Neural progenitor cell (in vitro differentiated cells): Measurements from ENCODE around the gene PCLAF. TPM values are rescaled to one million over a fixed set of nuclear protein-coding genes. Genes with fewer than 3 reads are reported as not detected.
"Not testable (repeated sequence)": the region's sequence is repeated elsewhere in the genome, so short reads cannot be mapped to it uniquely, and the experiment has no call there.

Experiments
- DNase-seq: peaks from one replicate; pipeline ENCODE4 v3.0.0-alpha.2; 2016; ENCODE audit warnings: low spot score
- H2AFZ ChIP-seq: fragments of 200-600 bp; sonication (generic); replicated peaks from 2 replicates; pipeline ENCODE4 v1.6.1; 2016; ENCODE audit warnings: antibody characterized with exemption
- H3F3A ChIP-seq: fragments of 200-600 bp; sonication (generic); 2 replicates; pipeline ENCODE4 v1.6.1; 2016; ENCODE audit warnings: antibody characterized with exemption, low read depth
- H3K27ac ChIP-seq: fragments of 200-600 bp; sonication (generic); 2 replicates; pipeline ENCODE4 v1.5.1; 2016; ENCODE audit warnings: mild to moderate bottlenecking
- H3K27me3 ChIP-seq: fragments of 200-600 bp; sonication (generic); 2 replicates; pipeline ENCODE4 v1.6.1; 2016; ENCODE audit warnings: mild to moderate bottlenecking, moderate library complexity
- H3K36me3 ChIP-seq: fragments of 200-600 bp; sonication (generic); 2 replicates; pipeline ENCODE4 v1.5.1; 2016
- H3K4me1 ChIP-seq: fragments of 200-600 bp; sonication (generic); 2 replicates; pipeline ENCODE4 v1.6.1; 2016; ENCODE audit warnings: mixed run types
- H3K4me2 ChIP-seq: fragments of 200-600 bp; sonication (generic); 2 replicates; pipeline ENCODE4 v1.6.1; 2016
- H3K4me3 ChIP-seq: fragments of 200-600 bp; sonication (generic); 2 replicates; pipeline ENCODE4 v1.5.1; 2016
- H3K79me2 ChIP-seq: fragments of 200-600 bp; sonication (generic); 2 replicates; pipeline ENCODE4 v1.6.1; 2016; ENCODE audit warnings: low read depth
- H3K9ac ChIP-seq: fragments of 200-600 bp; sonication (generic); 2 replicates; pipeline ENCODE4 v1.6.1; 2016
- H3K9me3 ChIP-seq: fragments of 200-600 bp; sonication (generic); 2 replicates; pipeline ENCODE4 v1.5.1; 2016; ENCODE audit warnings: low read depth
- H4K20me1 ChIP-seq: fragments of 200-600 bp; sonication (generic); 2 replicates; pipeline ENCODE4 v1.6.1; 2016; ENCODE audit warnings: low read depth
- H3K27ac Mint-ChIP-seq: 3 replicates; pipeline ENCODE4 v1.8.0; 2021; ENCODE audit warnings: mixed read lengths
- H3K27me3 Mint-ChIP-seq: 2 replicates; pipeline ENCODE4 v1.8.0; 2022; ENCODE audit warnings: low read depth, mild to moderate bottlenecking, inconsistent platforms, moderate library complexity, mixed read lengths; ENCODE audit not compliant: insufficient read depth
- H3K36me3 Mint-ChIP-seq: 3 replicates; pipeline ENCODE4 v1.8.0; 2021; ENCODE audit warnings: mixed read lengths
- H3K4me1 Mint-ChIP-seq: 3 replicates; pipeline ENCODE4 v1.8.0; 2021; ENCODE audit warnings: mixed read lengths
- H3K4me3 Mint-ChIP-seq: 3 replicates; pipeline ENCODE4 v1.8.0; 2021; ENCODE audit warnings: mild to moderate bottlenecking, moderate library complexity, mixed read lengths
- H3K9me3 Mint-ChIP-seq: 3 replicates; pipeline ENCODE4 v1.8.0; 2020; ENCODE audit warnings: mixed read lengths
- EZH2 ChIP-seq: fragments of 200-600 bp; sonication (generic); IDR thresholded peaks from 2 replicates; pipeline ENCODE4 v1.6.1; 2017; ENCODE audit warnings: antibody characterized with exemption, mild to moderate bottlenecking, moderate library complexity
- EZH2phosphoT487 ChIP-seq: fragments of 200-600 bp; sonication (generic); IDR thresholded peaks from 2 replicates; pipeline ENCODE4 v1.6.1; 2017; ENCODE audit warnings: antibody characterized with exemption
- total RNA-seq: library from RNA; depleted of rRNA; stranded (reverse); fragments of >200 nt; gene quantifications from 2 replicates; pipeline ENCODE4 v1.2.3, GENCODE V29; 2015; ENCODE audit warnings: low replicate concordance
- TF ChIP-seq, protein P1 (sequence below): fragments of 200-600 bp; sonication (generic); IDR thresholded peaks from 2 replicates; pipeline ENCODE4 v1.5.1; 2017; ENCODE audit warnings: antibody characterized with exemption, mild to moderate bottlenecking

Gene PCLAF
- total RNA-seq, 1 donor from 2014 or later, result 220 TPM

DNA sequence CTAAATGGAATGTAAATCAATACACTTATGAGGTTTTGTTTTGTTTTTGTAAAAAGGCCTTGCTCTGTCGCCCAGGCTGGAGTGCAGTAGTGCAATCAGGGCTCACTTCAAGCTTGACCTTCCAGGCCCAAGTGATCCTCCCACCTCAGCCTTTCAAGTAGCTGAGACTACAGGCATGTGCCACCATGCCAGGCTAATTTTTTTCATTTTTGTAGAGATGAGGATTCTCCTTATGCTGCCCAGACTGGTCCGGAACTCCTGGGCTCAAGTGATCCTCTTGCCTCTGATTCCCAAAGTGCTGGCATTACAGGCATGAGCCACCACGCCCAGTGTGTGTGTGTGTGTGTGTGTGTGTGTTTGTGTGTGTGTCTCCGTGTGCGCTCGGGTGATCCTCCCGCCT lies 5.0 kb upstream of the PCLAF start:
- peaks cover 33% of the 10 kb centered on the region for H3K79me2 ChIP-seq
- H3K27me3 ChIP-seq, result no peaks in the 10 kb centered on the region
- H3K4me1 ChIP-seq, result peaks cover 5% of the 10 kb centered on the region
- Mint-ChIP-seq H3K4me3 (no peak overlapping the region), H3K27me3 (peaks cover 2% of the 10 kb centered on the region), H3K36me3 (no peaks in the 10 kb centered on the region), H3K9me3 (no peaks in the 10 kb centered on the region), H3K4me1 (peaks cover 25% of the 10 kb centered on the region), H3K27ac (no peak overlapping the region)
- TF ChIP-seq EZH2phosphoT487 (no peak), EZH2 (no peak)
- TF ChIP-seq, protein P1, sequence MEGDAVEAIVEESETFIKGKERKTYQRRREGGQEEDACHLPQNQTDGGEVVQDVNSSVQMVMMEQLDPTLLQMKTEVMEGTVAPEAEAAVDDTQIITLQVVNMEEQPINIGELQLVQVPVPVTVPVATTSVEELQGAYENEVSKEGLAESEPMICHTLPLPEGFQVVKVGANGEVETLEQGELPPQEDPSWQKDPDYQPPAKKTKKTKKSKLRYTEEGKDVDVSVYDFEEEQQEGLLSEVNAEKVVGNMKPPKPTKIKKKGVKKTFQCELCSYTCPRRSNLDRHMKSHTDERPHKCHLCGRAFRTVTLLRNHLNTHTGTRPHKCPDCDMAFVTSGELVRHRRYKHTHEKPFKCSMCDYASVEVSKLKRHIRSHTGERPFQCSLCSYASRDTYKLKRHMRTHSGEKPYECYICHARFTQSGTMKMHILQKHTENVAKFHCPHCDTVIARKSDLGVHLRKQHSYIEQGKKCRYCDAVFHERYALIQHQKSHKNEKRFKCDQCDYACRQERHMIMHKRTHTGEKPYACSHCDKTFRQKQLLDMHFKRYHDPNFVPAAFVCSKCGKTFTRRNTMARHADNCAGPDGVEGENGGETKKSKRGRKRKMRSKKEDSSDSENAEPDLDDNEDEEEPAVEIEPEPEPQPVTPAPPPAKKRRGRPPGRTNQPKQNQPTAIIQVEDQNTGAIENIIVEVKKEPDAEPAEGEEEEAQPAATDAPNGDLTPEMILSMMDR, result no peak
- H4K20me1 ChIP-seq, result no peaks in the 10 kb centered on the region
- no peak overlapping the region for H2AFZ ChIP-seq
- no peak overlapping the region for H3K9ac ChIP-seq
- H3K9me3 ChIP-seq, result no peaks in the 10 kb centered on the region
- H3K27ac ChIP-seq, result no peak overlapping the region
- H3K36me3 ChIP-seq, result no peaks in the 10 kb centered on the region
- H3F3A ChIP-seq, result peaks cover 6% of the 10 kb centered on the region
- H3K4me2 ChIP-seq, result no peak overlapping the region
- H3K4me3 ChIP-seq, result no peak overlapping the region
- DNase-seq, result no peak

DNA sequence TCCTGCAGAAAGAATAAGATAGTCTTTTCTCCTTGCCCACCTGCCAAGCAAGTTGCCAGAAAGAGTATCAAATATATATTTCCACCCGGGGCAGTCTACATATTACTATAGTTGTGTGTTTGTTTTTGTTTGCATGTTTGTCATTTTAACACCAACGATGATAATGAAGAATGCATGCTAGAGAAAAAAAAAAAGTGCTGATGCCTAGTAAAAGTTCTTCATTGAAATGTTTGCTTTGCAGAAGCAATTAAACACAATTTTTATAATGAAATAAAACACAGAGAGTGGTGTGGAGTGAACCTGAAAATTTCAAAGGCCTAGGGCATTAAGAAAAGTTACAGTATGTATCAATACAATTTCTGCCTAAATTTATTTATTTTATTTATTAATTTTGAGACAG lies 2.5 kb upstream of the PCLAF start:
- Mint-ChIP-seq H3K4me1 (peaks cover 37% of the 10 kb centered on the region), H3K9me3 (no peaks in the 10 kb centered on the region), H3K27ac (no peak overlapping the region), H3K27me3 (peaks cover 2% of the 10 kb centered on the region), H3K36me3 (peaks cover 2% of the 10 kb centered on the region), H3K4me3 (no peak overlapping the region)
- Histone ChIP-seq H3K27me3 (no peaks in the 10 kb centered on the region), H3K4me1 (peaks cover 14% of the 10 kb centered on the region), H3K27ac (no peak overlapping the region), H3K36me3 (no peaks in the 10 kb centered on the region), H3K9me3 (no peaks in the 10 kb centered on the region), H3K79me2 (peaks cover 36% of the 10 kb centered on the region), H3K4me3 (no peak overlapping the region), H4K20me1 (peaks cover 3% of the 10 kb centered on the region), H3K4me2 (no peak overlapping the region), H3F3A (peaks cover 12% of the 10 kb centered on the region), H2AFZ (no peak overlapping the region), H3K9ac (no peak overlapping the region)
- no peak for DNase-seq
- no peak for TF ChIP-seq EZH2

DNA sequence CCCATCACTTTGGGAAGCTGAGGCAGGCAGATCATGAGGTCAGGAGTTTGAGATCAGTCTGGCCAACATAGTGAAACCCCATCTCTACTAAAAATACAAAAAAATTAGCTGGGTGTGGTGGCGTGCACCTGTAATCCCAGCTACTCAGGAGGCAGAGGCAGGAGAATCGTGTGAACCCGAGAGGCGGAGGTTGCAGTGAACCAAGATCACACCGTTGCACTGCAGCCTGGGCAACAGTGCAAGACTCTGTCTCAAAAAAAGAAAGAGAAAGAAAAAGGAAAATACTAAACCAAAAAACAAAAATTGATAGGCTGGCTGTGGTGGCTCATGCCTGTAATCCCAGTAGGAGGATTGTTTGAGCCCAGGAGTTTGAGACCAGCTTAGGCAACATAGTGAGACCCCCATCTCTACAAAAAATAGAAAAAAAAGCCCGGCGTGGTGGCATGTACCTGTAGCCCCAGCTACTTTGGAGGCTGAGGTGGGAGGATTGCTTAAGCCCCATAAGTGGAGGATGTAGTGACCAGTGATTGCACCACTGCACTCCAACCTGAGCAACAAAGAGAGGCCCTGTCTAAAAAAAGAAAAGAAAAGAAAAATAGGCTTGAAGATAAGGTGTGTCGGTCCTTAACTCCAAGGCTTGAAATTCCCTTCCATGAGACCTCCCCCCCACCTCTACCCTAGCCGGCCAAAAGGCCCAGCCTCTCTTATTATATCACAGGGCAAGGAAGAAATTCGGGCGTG lies 941 bp downstream of the PCLAF start:
- peak overlapping the region; percentile 97 for H3K4me3 Mint-ChIP-seq
- H2AFZ ChIP-seq, result peak overlapping the region; percentile 79
- H3K4me3 ChIP-seq, result peak overlapping the region; percentile 69
- H3K36me3 ChIP-seq, result peaks cover 11% of the 10 kb centered on the region
- H3K79me2 ChIP-seq, result peaks cover 58% of the 10 kb centered on the region
- peaks cover 31% of the 10 kb centered on the region for H3K4me1 Mint-ChIP-seq
- H4K20me1 ChIP-seq, H3K27ac Mint-ChIP-seq, H3K36me3 Mint-ChIP-seq, H3K9me3 ChIP-seq, H3K27ac ChIP-seq, H3K9me3 Mint-ChIP-seq, H3K27me3 Mint-ChIP-seq, DNase-seq, H3K27me3 ChIP-seq: not testable (repeated sequence)
- peak overlapping the region; percentile 40 for H3K9ac ChIP-seq
- H3K4me2 ChIP-seq, result peak overlapping the region; percentile 89
- peaks cover 14% of the 10 kb centered on the region for H3K4me1 ChIP-seq
- peaks cover 24% of the 10 kb centered on the region for H3F3A ChIP-seq

DNA sequence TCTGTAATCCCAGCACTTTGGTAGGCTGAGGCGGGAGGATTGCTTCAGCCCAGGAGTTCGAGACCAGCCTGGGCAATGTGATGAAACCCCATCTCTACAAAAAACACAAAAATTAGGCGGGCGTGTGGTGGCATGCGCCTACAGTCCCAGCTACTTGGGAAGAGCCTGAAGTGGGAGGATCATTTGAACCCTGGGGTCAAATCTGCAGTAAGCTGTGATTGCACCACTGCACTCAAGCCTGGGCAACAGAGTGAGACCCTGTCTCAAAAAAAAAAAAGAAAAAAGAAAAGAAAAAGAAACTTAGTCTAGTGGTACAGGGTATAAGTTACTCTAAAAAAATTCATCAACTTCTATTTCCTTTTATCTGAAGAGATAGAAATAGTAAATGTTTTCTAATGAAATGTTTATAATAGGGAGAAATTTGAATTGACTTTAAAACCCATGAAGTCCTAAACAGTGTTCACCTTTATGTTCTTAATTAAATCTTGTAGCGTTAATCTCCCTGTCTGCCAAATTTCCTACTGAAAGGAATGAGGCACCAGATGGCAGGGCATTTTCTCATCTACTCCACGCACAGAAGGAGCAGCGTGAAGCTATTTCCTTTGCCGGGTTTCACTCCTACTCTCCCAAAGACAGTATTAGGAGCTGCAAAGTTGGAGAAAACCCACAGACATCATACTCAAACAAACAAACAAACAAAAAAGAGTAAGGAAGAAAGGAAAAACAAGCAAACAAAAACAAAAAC lies 1.9 kb downstream of the PCLAF start:
- Histone ChIP-seq H3K27ac (no peak overlapping the region), H3K4me2 (peak overlapping the region; percentile 89), H3F3A (peaks cover 24% of the 10 kb centered on the region), H3K9ac (no peak overlapping the region), H4K20me1 (peaks cover 3% of the 10 kb centered on the region), H3K4me3 (peak overlapping the region; percentile 69), H3K36me3 (peaks cover 11% of the 10 kb centered on the region), H3K4me1 (peaks cover 14% of the 10 kb centered on the region), H3K79me2 (peaks cover 66% of the 10 kb centered on the region), H3K9me3 (no peaks in the 10 kb centered on the region), H2AFZ (no peak overlapping the region), H3K27me3 (no peaks in the 10 kb centered on the region)
- no peaks in the 10 kb centered on the region for H3K9me3 Mint-ChIP-seq
- no peak for TF ChIP-seq EZH2
- peaks cover 2% of the 10 kb centered on the region for H3K27me3 Mint-ChIP-seq
- peak overlapping the region; percentile 97 for H3K4me3 Mint-ChIP-seq
- H3K27ac Mint-ChIP-seq, result no peak overlapping the region
- no peak for DNase-seq
- H3K36me3 Mint-ChIP-seq, result peaks cover 8% of the 10 kb centered on the region
- peaks cover 31% of the 10 kb centered on the region for H3K4me1 Mint-ChIP-seq
